ENCODE data around the gene CEBPZOS.

The CEBPZOS gene

DNA sequence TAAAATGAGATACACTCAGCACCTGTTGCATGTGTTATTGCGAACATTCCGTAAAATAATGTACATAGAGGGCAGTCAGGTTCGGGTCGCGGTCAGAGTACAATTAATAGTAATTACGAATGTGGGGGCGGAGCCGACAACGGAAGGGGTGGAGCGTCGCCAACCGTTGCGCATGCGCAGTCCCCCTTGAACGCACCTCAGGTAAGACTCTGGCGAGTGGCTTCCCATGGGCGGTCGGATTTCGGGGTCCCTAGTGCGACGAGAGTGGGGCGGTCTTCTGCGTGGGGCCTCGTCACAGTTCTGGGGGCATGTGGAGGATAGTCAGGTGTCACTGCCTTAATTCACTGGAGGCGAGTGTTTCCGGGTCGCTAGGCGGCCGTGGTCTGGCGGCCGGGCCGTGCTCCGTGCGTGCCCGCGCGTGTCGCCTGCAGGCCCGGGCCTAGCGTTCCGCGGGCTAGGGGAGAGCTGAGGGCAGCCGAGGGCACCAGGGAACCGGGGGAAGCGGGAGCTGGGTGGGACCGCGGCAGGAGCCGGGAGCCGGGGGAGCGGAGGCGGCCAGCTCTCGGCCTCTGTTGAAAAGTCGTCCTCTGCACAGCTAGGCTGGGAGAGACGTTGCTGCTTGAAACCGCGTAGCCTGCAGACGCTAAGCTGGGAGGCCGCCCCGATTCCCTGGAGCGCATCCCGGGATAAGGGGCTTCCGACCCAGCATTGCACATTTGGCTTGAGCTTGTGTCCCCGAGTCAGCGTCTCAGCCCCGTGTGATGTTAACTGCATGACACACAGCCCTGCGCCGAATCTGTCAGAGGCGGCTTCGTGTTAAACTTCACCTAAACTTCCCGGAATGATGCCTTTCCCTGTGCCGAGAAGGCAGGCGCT, at the start of gene CEBPZOS:
CEBPZOS (plus strand) TSS at position 177 of the 876 bp plus-strand sequence. CDS start 3,209 bp downstream, outside the sequence.
- DNase-seq, result peak; percentile 90
- peak within 1 kb of the TSS; percentile 83 for H3K27ac ChIP-seq
- H3K4me3 ChIP-seq (ENCODE audit: low read depth, low read length), result peak within 1 kb of the TSS; percentile 91
- no peaks in the 10 kb centered on the region for H3K9me3 ChIP-seq (ENCODE audit: severe bottlenecking)
- TF ChIP-seq, protein P1, sequence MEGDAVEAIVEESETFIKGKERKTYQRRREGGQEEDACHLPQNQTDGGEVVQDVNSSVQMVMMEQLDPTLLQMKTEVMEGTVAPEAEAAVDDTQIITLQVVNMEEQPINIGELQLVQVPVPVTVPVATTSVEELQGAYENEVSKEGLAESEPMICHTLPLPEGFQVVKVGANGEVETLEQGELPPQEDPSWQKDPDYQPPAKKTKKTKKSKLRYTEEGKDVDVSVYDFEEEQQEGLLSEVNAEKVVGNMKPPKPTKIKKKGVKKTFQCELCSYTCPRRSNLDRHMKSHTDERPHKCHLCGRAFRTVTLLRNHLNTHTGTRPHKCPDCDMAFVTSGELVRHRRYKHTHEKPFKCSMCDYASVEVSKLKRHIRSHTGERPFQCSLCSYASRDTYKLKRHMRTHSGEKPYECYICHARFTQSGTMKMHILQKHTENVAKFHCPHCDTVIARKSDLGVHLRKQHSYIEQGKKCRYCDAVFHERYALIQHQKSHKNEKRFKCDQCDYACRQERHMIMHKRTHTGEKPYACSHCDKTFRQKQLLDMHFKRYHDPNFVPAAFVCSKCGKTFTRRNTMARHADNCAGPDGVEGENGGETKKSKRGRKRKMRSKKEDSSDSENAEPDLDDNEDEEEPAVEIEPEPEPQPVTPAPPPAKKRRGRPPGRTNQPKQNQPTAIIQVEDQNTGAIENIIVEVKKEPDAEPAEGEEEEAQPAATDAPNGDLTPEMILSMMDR (IDR thresholded peaks at IDR 0.05; ENCODE audit: low read depth, low read length), result no peak
- H3K36me3 ChIP-seq, result peaks cover 28% of the 10 kb centered on the region
- H3K27me3 ChIP-seq (ENCODE audit: insufficient read depth, low read depth, severe bottlenecking), result no peaks in the 10 kb centered on the region

DNA sequence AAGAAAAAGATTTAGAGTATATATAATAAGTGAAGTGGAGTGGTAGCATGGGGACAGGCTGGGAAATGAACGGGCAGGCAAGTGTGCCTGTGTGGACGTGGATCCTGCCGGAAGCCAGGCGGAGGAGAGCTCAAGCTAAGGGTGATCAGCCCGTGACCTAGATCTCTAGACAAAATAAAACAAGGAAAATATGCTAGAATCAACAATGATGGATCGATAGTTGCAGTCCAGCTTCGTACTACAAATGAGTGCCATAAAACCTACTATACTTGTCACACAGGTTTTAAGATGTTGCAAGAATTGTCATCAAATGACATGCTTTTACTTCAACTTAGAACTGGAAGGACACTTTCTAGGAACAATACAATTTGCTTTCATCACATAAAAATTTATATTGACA, 48.0 kb upstream of the CEBPZOS start:
- DNase-seq, result no peak
- H3K4me3 ChIP-seq (ENCODE audit: low read depth, low read length), result no peak overlapping the region

DNA sequence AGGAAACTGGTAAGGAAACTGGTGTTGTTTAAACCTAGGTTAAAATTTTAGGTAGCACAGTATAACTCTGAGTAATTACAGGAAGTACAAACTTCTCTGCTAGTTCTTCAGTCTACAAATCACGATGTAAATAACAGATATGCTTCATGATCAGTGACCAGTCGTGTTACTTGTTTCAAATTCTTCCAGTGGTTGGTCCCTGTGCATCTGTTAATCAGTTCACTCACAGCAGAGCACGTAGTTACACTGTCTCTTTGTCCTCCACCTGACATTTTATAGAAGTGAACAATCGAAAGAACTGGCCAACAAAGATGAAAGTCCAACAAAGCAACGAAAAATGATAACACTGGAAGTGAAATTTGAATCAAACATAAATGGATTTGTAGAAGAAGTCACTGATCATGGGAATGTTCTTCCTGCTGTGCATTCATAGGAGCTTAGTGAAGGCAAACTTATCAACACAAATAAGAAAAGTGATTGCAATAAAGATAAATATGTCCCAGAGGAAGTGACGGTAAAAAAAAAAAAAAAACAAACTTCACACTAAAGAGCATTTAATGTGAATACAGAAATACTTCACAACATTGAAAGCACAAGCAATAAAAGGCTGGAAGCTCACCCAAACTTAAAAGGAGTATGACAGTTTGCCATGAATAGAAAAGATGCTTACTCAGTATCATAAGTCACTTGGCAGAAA, 46.5 kb upstream of the CEBPZOS start:
- Histone ChIP-seq H3K36me3 (peaks cover 56% of the 10 kb centered on the region), H3K4me3 (ENCODE audit: low read depth, low read length) (no peak overlapping the region), H3K27ac (no peak overlapping the region), H3K9me3 (ENCODE audit: severe bottlenecking) (no peaks in the 10 kb centered on the region), H3K27me3 (ENCODE audit: insufficient read depth, low read depth, severe bottlenecking) (no peaks in the 10 kb centered on the region)
- no peak for DNase-seq
- TF ChIP-seq, protein P1 (IDR thresholded peaks at IDR 0.05; ENCODE audit: low read depth, low read length), result no peak

More for the DNA sequence above, 48.0 kb upstream of the CEBPZOS start:
- TF ChIP-seq, protein P1 (IDR thresholded peaks at IDR 0.05; ENCODE audit: low read depth, low read length), result no peak
- Histone ChIP-seq H3K36me3 (peaks cover 54% of the 10 kb centered on the region), H3K9me3 (ENCODE audit: severe bottlenecking) (no peaks in the 10 kb centered on the region), H3K27me3 (ENCODE audit: insufficient read depth, low read depth, severe bottlenecking) (no peaks in the 10 kb centered on the region), H3K27ac (no peak overlapping the region)

DNA sequence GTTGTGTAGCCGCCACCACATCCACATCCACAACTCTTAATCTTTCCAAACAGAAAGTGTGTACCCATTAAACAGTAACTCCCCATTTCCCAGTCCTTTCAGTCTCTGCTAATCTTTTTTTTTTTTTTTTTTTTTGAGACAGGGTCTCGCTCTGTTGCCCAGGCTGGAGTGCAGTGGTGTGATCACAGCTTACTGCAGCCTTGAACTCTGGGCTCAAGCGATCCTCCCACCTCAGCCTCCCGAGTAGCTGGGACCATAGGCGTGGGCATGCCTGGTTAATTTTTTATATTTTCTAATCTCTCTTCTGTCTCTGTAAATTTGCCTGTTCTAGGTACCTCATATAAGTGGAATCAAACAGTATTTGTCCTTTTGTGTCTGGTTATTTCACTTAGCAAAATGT, 43.1 kb upstream of the CEBPZOS start:
- peaks cover 29% of the 10 kb centered on the region for H3K36me3 ChIP-seq
- no peak for DNase-seq
- no peaks in the 10 kb centered on the region for H3K9me3 ChIP-seq (ENCODE audit: severe bottlenecking)
- TF ChIP-seq, protein P1 (IDR thresholded peaks at IDR 0.05; ENCODE audit: low read depth, low read length), result no peak
- no peak overlapping the region for H3K27ac ChIP-seq
- H3K4me3 ChIP-seq (ENCODE audit: low read depth, low read length), result no peak overlapping the region
- no peaks in the 10 kb centered on the region for H3K27me3 ChIP-seq (ENCODE audit: insufficient read depth, low read depth, severe bottlenecking)

DNA sequence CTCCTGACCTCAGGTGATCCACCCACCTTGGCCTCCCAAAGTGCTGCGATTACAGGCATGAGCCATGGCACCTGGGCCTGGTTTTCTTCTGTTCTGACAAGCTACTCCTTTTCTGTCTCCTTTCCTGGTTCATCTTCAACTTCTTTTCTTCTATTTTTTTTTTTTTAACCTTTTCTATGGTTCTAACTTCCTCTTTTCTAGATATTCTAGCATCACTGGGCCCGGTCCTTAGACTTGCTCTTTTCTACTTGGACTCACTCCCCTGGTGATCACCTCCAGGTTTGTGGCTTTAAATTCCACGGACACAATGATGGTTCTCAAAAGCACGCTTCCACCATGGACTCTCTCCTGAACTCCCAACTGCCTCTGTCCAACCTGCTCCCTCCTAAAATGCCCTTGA, 41.5 kb upstream of the CEBPZOS start:
- DNase-seq, result no peak
- H3K9me3 ChIP-seq (ENCODE audit: severe bottlenecking), result no peaks in the 10 kb centered on the region
- no peak overlapping the region for H3K27ac ChIP-seq
- no peak overlapping the region for H3K4me3 ChIP-seq (ENCODE audit: low read depth, low read length)
- H3K36me3 ChIP-seq, result peaks cover 19% of the 10 kb centered on the region
- H3K27me3 ChIP-seq (ENCODE audit: insufficient read depth, low read depth, severe bottlenecking), result no peaks in the 10 kb centered on the region
- TF ChIP-seq, protein P1 (IDR thresholded peaks at IDR 0.05; ENCODE audit: low read depth, low read length), result no peak
